NCI-H2029 (cell line): ENCODE measurements around the gene NXN.

Experiments used
- DNase-seq: peaks from one replicate; lab custom pipeline; 2025; lab: John Stamatoyannopoulos, UW

The NXN gene

DNA sequence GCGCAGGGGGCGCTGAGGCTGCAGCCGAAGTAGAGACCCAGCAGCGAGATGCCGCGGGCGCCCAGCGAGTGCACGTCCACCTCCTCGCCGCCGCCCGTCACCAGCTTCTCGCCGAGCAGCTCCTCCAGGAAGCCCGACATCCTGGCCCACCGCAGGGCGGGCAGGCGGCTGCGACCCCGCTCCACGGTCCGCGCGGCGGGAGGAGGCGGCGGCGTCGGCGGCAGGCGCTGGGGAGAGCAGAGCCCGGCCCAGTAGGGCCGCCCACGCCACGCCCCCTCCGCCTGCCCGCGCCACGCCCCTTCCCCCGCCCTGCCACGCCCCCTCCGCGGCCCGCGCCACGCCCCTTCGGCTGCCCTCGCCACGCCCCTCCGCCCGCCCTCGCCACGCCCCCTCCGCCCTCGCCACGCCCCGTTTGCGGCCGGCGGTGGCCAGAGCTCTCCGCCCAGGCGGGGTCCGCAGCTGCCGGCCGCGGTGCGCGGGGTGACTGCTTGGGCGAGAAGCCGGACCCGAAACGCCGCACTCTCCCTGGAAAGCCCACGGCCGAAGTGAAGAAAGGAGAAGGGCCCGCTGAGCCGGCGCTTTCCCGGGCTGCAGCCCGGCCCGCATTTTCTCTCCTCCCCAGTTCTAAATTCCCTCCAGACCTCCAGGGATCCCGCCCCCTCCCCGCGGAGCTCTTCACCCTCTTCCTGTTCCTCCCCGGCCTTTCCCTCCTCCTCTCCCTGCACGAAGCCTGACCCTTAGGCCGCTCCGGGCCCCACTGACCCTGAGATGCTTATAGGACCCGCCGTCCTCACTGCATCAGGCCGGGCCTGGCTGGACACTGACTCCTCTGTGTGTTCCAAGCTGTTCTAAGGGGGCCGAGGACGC, at the start of gene NXN:
TSS of gene NXN (minus strand) at position 238 of the 867 bp plus-strand sequence.
- DNase-seq, result no peak

DNA sequence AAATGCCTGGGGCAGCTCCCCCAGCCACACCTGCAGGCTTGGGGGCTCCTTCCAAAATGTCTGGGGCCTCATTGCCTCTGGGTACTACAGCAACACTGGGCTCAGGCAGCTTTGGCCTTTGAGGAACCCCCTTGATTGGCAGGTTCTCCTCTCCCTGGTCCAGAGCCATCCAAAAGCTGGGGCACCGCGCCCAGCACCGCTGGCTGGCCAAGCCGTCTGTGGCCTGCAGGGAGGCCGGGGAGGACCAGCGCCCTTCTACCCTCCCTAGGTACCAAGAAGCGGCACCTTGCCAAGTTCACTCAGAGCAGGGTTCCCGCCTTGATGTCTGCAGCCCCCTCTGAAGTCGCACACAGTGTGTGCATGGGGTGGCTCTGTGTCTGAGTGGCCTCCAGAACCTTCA, 47.5 kb upstream of the NXN start:
- no peak for DNase-seq

- DNase-seq, result no peak
Measured at GRCh38 chr17:1026599-1026975, 47.0 kb upstream of the NXN start.

DNA sequence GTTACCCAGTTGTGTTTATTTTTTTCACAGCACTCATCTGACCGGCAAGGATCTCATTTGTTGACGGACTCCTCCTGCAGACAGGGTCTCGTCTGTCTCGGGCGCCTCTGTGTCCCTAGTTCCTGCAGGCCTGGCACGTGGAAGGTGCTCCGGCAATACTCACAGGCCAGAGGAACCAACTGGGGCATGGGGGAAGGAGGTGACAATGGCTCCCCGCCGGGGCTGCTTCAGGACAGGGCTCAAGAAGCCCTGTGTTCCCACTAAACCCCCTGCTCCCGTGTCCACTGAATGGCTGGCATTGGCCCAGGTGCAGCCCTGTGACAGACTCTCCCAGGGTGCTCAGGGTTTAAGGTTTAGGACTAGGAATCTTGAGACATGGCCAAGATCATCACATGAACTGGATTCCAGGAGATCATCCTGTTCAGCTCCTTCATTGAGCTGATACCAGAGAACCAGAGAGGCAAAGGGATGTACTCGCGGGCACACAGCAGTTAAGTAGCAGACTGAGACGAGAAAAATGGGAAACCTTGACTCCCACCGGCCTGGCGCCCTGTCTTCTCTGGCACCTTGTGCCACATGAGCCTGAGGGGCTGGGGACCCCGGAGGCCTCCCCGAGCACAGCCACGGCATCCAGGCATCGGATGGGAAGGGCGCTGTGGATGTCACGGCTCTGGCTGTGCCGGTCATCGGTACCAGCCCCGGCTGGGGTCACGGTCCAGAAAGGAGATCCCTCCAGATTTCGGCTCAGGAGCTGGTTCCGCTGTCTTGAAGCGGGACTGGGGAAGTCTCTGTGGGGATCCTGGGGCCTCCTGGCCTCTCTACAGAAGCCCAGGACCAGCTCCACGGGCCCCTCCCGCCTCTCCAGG, 46.4 kb upstream of the NXN start:
- DNase-seq, result no peak

GRCh38 chr17:1024076-1024475, 44.5 kb upstream of the NXN start:
- DNase-seq, result no peak

DNA sequence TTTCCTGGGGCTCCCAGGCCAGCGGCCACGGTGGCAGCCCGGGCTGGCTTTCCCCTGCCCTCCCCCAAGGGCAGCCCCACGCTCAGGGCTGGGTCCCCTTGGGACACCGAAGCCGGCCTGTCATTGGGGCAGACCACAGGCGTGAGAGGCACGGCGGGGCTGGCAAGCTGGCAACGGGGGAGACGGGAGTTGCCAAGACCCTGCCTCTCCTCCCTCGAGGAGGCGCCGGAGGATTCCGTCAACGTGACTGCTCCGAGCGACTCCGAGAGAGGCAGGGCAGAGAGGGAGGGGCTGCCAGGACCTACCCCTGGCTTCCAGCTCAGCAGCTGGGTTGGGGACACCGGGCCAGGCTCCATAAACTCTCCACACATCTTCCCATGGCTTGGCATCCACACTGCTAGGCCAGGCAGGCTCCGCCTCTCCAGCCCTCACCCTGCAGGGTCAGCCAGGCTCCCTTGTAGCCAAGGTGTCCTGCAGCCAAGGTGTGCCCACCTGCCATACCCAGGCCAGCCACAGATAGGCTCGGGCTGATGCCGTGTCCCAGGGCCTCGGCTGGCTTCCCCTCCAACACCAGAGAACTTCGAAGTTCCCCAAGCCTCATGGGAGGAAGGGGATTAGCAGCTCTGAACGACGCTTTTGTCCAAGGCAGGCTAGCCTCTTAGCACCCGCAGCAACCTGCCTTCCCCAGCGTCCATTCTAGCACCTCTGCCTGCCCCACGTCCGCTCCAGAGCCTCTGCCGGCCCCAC, 42.9 kb upstream of the NXN start:
- DNase-seq, result no peak

GRCh38 chr17:1021147-1021546, 41.6 kb upstream of the NXN start:
- no peak for DNase-seq

GRCh38 chr17:1019451-1019850, 39.9 kb upstream of the NXN start:
- DNase-seq, result no peak

- no peak for DNase-seq
Measured at GRCh38 chr17:1018547-1018946, 39.0 kb upstream of the NXN start.

DNA sequence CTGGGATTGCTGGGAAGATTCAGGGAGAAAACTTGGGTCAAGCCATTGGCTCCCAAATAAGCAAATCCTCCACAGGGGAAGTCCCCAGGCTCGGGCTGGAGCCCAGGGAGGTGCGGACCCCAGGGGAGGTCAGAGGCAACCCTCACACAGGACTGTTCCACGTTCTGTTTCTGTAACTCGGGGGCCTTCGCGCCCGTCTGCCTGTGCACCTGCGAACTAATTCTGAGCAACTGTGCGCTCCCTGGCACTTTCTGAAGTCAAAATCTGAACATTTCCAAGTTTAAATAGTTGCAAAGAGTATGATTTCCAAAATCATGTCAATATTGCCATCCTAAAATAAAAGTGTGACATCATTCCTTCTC, 34.1 kb upstream of the NXN start:
- no peak for DNase-seq

- no peak for DNase-seq
Measured at GRCh38 chr17:1012823-1013728, 33.5 kb upstream of the NXN start.

- DNase-seq, result no peak
Measured at GRCh38 chr17:1011760-1012735, 32.5 kb upstream of the NXN start.

GRCh38 chr17:1011138-1011537, 31.6 kb upstream of the NXN start:
- no peak for DNase-seq

GRCh38 chr17:1010586-1010985, 31.0 kb upstream of the NXN start:
- DNase-seq, result no peak

DNA sequence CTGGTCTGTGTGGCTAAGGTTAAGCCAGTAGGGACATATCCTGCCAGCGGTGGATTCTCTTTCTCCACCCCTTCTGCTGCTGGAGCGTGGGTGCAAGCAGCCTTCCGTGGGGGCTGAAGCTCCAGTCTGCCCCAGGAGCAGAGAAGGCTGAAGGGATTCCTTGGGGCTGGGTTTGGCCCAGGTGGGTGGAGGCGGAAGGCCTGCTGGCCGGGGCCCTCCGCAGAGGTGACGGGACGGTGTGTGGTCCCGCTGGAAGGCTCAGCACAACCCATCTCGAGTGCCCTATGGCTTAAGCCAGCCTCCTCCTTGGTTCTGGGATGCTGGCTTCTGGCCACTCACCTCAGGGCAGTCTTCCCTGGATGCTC, 30.5 kb upstream of the NXN start:
- DNase-seq, result no peak

DNA sequence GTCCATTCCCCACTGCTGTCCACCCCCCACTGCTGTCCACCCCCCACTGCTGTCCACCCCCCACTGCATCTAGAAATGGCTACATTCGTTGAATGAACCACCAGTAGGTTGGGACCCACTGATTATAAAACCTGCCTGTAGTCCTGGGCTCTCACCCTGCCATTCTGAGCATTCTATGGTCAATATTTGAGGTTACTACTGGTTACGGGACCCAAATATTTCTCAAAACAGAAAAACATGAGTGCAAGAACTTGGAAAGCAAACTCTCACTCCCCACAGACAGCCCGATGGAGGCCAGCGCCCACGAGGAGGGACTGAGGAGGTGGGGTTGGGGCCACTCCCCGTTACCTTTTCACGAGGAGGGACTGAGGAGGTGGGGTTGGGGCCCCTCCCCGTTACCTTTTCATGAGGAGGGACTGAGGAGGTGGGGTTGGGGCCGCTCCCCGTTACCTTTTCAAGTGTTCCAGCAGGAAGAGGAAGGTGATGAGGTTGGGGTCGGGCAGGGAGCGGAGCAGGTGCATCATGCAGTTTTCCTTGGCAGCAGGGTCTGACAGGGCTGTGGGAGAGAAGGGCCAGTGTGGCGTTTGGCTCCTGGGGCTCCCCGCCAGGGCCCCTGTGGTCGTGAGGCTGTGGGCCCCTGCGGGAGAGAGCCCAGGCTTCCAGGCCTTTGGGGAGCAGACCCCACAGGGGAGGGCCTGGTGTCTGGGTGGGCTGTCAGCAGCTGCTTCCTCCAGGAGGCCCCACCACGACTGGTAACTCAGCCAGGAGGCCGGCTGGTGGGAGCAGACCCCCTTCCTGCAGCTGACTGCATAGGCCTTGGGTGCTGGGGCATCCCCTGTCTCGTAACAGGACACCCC, 29.9 kb upstream of the NXN start:
- no peak for DNase-seq

DNA sequence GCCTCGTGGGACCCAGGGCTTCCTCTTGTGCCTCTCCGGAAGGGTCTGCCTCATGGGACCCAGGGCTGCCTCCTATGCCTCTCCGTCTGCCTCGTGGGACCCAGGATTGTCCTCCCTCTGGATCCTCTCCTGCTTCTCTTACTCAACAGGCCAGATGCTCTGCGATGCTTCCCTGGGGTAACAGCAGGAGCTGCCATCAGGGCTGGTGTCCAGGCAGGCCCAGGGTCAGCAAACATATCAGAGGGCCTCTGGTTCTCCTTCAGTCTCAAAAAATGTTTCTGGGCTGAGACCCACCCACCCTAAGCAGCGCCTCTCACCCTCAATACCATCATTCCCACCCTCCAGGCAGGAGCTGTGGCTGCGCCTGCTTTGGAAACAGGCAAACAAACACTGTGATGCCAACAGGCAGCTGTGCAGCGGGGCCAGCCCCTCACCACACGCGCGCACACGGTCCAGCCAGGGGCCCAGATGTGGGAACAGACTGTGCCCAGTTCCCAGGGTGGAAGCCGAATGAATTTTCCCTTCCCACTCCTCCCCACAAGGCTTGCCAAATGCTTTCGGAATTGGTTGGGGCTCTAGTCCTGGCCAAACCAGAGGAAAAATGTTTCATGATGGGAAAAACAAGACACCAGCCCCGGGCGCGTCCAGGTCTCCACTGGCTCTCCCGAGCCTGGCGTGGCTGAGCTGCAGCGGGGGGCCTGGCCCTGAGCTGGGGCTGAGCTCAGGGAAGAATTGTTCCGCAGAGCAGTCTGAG, 28.6 kb upstream of the NXN start:
- DNase-seq, result no peak

DNA sequence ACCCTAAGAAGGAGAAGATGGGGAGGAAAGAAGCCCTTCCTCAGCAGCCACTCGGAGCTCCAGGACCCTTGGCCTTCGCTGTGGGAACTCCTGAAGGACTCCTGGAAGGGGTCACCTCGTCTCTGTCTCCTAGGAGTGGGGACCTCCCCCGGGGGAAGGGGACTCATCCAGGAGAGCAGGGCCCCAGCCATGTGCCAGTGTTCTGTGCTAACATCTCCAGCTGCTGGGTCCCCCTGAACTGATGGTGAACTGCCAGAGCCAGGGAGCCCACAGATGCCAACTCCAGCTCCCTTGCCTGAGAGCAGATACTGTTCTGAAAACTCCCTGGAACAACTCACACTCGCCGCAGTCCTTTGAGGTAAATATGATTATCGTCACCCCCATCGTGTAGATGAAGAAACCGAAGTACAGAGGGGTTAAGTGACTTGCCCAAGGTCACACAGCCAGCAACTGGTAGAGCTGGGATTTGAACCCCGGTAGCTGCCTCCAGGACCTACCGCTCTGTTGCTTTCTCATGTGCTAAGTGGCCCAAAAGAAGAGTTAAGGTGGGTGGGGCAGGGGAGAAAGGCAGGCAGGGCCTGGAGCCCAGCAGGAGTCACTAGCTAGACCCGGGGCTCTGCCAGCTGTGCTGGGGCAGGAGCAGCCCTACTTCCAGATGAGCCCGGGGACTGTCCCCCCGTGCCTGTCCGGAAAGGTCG, 27.9 kb upstream of the NXN start:
- DNase-seq, result no peak
